ENCODE data around the gene SV2C. TPM values are rescaled to one million over a fixed set of nuclear protein-coding genes. Genes with fewer than 3 reads are reported as not detected.

Gene SV2C
- total RNA-seq, 2 donors from 2014 or later: not detected

DNA sequence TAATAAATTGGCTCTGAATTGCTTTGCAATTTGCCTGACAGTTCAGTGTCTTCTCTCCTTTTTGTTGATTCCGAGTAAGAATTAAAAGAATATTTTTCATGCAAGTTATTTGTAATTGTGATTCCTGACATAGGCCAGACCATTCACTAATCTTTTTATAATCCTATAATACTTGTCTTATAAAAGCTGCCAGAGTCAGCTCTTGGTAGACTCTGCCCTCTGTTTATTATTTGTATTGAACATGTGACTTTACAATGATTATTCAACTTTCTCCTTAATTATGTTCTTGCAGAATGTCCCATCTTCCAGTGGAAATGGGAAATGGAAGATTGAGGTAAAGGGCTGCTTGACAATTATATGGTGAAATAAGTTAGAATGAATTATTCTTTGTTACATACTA, 121.0 kb downstream of the SV2C start:
- H3K9me3 Mint-ChIP-seq: no peaks in the 10 kb centered on the region
- Histone ChIP-seq H3K36me3 (ENCODE audit: control insufficient read depth, insufficient read depth, low read length) (no peaks in the 10 kb centered on the region), H3K27ac (ENCODE audit: low read depth, low read length) (no peak overlapping the region), H3K27me3 (ENCODE audit: control insufficient read depth, insufficient read depth, low read length, poor library complexity, severe bottlenecking) (no peaks in the 10 kb centered on the region), H3K9me3 (ENCODE audit: control insufficient read depth, low read length) (no peaks in the 10 kb centered on the region), H3K9ac (ENCODE audit: extremely low read depth, low read length, poor library complexity, severe bottlenecking) (no peak overlapping the region), H3K4me3 (ENCODE audit: low read length) (no peak overlapping the region), H3K4me1 (ENCODE audit: control insufficient read depth, insufficient read depth, low read length) (no peaks in the 10 kb centered on the region)
- TF ChIP-seq, protein P1, sequence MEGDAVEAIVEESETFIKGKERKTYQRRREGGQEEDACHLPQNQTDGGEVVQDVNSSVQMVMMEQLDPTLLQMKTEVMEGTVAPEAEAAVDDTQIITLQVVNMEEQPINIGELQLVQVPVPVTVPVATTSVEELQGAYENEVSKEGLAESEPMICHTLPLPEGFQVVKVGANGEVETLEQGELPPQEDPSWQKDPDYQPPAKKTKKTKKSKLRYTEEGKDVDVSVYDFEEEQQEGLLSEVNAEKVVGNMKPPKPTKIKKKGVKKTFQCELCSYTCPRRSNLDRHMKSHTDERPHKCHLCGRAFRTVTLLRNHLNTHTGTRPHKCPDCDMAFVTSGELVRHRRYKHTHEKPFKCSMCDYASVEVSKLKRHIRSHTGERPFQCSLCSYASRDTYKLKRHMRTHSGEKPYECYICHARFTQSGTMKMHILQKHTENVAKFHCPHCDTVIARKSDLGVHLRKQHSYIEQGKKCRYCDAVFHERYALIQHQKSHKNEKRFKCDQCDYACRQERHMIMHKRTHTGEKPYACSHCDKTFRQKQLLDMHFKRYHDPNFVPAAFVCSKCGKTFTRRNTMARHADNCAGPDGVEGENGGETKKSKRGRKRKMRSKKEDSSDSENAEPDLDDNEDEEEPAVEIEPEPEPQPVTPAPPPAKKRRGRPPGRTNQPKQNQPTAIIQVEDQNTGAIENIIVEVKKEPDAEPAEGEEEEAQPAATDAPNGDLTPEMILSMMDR (conservative IDR thresholded peaks at IDR 0.05): no peak
- no peak for DNase-seq
- H3K27ac Mint-ChIP-seq: no peak overlapping the region
- WGBS, 2 experiments (ENCODE audit: insufficient coverage in 1 of 2, insufficient read length in 1 of 2): 100% methylated on average over 1 of the region's 1 CpG; no CpG with 5 or more reads in 1 of the 2 experiments
- H3K36me3 Mint-ChIP-seq (ENCODE audit: low read depth): no peaks in the 10 kb centered on the region
- H3K27me3 Mint-ChIP-seq (ENCODE audit: insufficient read depth): no peaks in the 10 kb centered on the region
- H3K4me1 Mint-ChIP-seq: peaks cover 10% of the 10 kb centered on the region
- no peak overlapping the region for H3K4me3 Mint-ChIP-seq

DNA sequence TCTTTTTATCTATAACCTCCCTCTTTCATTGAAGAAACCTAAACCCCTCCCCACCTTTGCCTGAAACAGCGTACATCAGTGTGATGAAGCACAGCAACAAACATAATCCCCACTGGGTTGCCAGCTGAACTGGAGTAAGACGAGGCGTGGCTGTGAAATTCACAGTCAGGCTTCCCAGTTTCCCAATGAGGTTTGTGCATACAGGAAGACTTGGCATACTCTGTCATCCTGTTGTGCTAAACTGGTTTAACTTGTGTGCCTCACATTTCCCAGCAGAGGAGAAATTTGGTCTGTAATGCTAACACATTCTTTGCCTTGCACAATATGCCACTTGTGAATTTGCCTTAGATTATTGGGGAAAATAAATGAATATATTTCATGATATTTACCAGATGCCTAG, 121.5 kb downstream of the SV2C start:
- no peak overlapping the region for H3K9ac ChIP-seq (ENCODE audit: extremely low read depth, low read length, poor library complexity, severe bottlenecking)
- WGBS, 2 experiments (ENCODE audit: insufficient coverage in 1 of 2, insufficient read length in 1 of 2): 47 to 57% methylated on average over 2 to 3 of the region's 3 CpGs
- TF ChIP-seq, protein P1 (conservative IDR thresholded peaks at IDR 0.05): no peak
- H3K27ac ChIP-seq (ENCODE audit: low read depth, low read length): no peak overlapping the region
- Mint-ChIP-seq H3K4me3 (no peak overlapping the region), H3K27me3 (ENCODE audit: insufficient read depth) (no peaks in the 10 kb centered on the region), H3K9me3 (peaks cover 3% of the 10 kb centered on the region), H3K4me1 (peaks cover 7% of the 10 kb centered on the region), H3K36me3 (ENCODE audit: low read depth) (no peaks in the 10 kb centered on the region), H3K27ac (no peak overlapping the region)
- DNase-seq: peak; percentile 86
- H3K27me3 ChIP-seq (ENCODE audit: control insufficient read depth, insufficient read depth, low read length, poor library complexity, severe bottlenecking): no peaks in the 10 kb centered on the region
- H3K36me3 ChIP-seq (ENCODE audit: control insufficient read depth, insufficient read depth, low read length): no peaks in the 10 kb centered on the region
- peaks cover 2% of the 10 kb centered on the region for H3K9me3 ChIP-seq (ENCODE audit: control insufficient read depth, low read length)
- no peaks in the 10 kb centered on the region for H3K4me1 ChIP-seq (ENCODE audit: control insufficient read depth, insufficient read depth, low read length)
- H3K4me3 ChIP-seq (ENCODE audit: low read length): no peak overlapping the region

DNA sequence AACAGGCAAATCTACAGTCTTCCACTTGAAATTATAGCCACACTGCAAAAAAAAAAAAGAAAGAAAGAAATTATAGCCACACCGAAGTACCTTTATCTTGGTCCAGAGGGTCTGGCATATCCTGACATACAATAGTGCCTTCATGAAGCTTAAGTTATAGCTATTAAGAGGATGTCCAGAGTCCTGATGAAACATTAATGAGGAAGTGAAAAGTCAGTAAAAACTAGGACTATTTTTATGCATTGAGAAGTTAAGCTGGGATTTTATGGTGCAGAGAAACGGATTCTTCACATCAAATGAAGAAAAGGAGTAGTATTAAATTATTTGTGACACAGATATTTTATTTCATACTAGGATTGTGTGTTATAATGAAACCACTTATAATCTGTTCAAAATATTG, 123.9 kb downstream of the SV2C start:
- H3K27me3 Mint-ChIP-seq (ENCODE audit: insufficient read depth): peaks cover 4% of the 10 kb centered on the region
- H3K36me3 ChIP-seq (ENCODE audit: control insufficient read depth, insufficient read depth, low read length): no peaks in the 10 kb centered on the region
- no peaks in the 10 kb centered on the region for H3K27me3 ChIP-seq (ENCODE audit: control insufficient read depth, insufficient read depth, low read length, poor library complexity, severe bottlenecking)
- no peak for DNase-seq
- H3K27ac ChIP-seq (ENCODE audit: low read depth, low read length): no peak overlapping the region
- peaks cover 8% of the 10 kb centered on the region for H3K9me3 ChIP-seq (ENCODE audit: control insufficient read depth, low read length)
- TF ChIP-seq, protein P1 (conservative IDR thresholded peaks at IDR 0.05): no peak
- H3K9me3 Mint-ChIP-seq: peaks cover 11% of the 10 kb centered on the region
- 85 to 100% methylated on average over 1 to 2 of the region's 2 CpGs for WGBS, 2 experiments (ENCODE audit: insufficient coverage in 1 of 2, insufficient read length in 1 of 2)
- H3K4me3 Mint-ChIP-seq: no peak overlapping the region
- no peak overlapping the region for H3K27ac Mint-ChIP-seq
- no peak overlapping the region for H3K9ac ChIP-seq (ENCODE audit: extremely low read depth, low read length, poor library complexity, severe bottlenecking)
- peaks cover 7% of the 10 kb centered on the region for H3K4me1 Mint-ChIP-seq
- no peaks in the 10 kb centered on the region for H3K4me1 ChIP-seq (ENCODE audit: control insufficient read depth, insufficient read depth, low read length)
- no peak overlapping the region for H3K4me3 ChIP-seq (ENCODE audit: low read length)
- no peaks in the 10 kb centered on the region for H3K36me3 Mint-ChIP-seq (ENCODE audit: low read depth)

Data from endodermal cell (in vitro differentiated cells).